Esophagus muscularis mucosa (tissue), 3 donors: ENCODE data around the gene DNAI2.

Source experiments
- CTCF ChIP-seq, 3 experiments: fragments of 200-600 bp in 2 of 3; fragments of 450-650 bp in 1 of 3; sonication (generic) in 2 of 3; IDR thresholded peaks; one replicate each; pipeline ENCODE4 v1.5.1; 2017 to 2019; ENCODE audit warnings: antibody characterized with exemption in 3 of 3, mild to moderate bottlenecking in 2 of 3, moderate library complexity in 1 of 3
- POLR2A ChIP-seq: fragments of 450-650 bp; IDR thresholded peaks from one replicate; pipeline ENCODE4 v1.6.1; 2017; ENCODE audit warnings: antibody characterized with exemption, moderate library complexity, mild to moderate bottlenecking, low read depth

- TF ChIP-seq CTCF (IDR thresholded peaks at IDR 0.05) (no peak), POLR2A (no peak)
Measured at GRCh38 chr17:74309902-74310301, 35.9 kb downstream of the DNAI2 start.
